Renal cortex interstitium (tissue), 11 donors: Measurements from ENCODE around the gene ATP5F1E. TPM values are rescaled to one million over a fixed set of nuclear protein-coding genes. Genes with fewer than 3 reads are reported as not detected.
"Not testable (repeated sequence)": the region's sequence is repeated elsewhere in the genome, so short reads cannot be mapped to it uniquely, and the experiment has no call there.

ENCODE experiments used
- DNase-seq, 11 donors: peaks; one replicate each; pipeline ENCODE4 v3.0.0-alpha.2; 2013; ENCODE audit warnings: low read depth in 9 of 11, low spot score in 4 of 11; ENCODE audit errors: extremely low read depth in 1 of 11
- polyA plus RNA-seq, 3 donors: library from polyadenylated mRNA; unstranded; fragments of 120-200 nt; gene quantifications; one replicate each; pipeline ENCODE4 v1.2.1, GENCODE V29; 2013; ENCODE audit not compliant: insufficient read length in 3 of 3

The ATP5F1E gene
- polyA plus RNA-seq, 3 donors = 170 to 266 (median 207) TPM

DNA sequence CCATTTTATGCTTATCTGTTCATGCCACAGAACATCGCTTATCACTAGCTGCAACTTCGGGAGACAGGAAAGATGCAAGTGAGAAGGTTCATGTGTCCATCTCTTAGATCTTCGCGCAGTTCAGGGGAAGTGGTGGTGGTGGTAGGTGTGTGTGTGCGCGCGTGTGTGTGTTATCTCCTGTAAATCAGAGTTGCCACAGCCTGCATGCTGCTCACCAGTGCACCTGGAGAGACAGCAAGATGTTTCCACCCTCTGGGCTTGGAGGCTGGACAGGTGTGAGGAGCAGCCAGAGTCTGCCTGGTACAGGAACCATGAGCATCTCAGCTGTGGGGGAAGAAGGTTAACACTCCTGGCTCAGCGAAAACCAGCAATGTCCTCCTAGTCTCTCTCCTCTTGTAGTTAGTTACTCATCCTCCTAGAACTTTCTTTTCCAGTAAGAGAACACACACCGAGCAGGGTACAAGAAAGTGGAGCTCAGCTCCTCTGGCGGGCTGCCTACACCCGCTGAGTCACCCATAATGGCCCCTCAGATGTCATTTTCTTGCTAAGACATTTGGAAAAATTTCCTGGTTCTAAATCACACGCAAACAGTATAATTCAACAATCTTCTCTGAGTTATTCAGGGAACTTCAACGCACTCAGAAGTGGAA is 18.1 kb downstream of the ATP5F1E start:
- DNase-seq = no peak

GRCh38 chr20:59013031-59013951 is 18.8 kb downstream of the ATP5F1E start:
- DNase-seq = no peak

DNA sequence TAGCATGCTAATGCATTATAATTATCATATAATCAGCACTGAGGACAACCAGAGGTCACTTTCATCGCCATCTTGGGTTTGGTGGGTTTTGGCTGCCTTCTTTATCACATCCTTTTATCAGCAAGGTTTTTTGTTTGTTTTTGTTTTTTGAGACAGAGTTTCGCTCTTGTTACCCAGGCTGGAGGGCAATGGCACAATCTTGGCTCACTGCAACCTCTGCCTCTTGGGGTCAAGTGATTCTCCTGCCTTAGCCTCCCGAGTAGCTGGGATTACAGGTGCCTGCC is 20.3 kb downstream of the ATP5F1E start:
- DNase-seq = not testable (repeated sequence)

- DNase-seq = peak in 1 of 11 donors; percentile 18
Observed at GRCh38 chr20:59010995-59011873, 20.9 kb downstream of the ATP5F1E start.

GRCh38 chr20:59010321-59010994 is 21.7 kb downstream of the ATP5F1E start:
- DNase-seq = no peak

- no peak for DNase-seq
Observed at GRCh38 chr20:59008715-59009336, 23.3 kb downstream of the ATP5F1E start.

GRCh38 chr20:59007665-59008511 is 24.2 kb downstream of the ATP5F1E start:
- no peak for DNase-seq

DNA sequence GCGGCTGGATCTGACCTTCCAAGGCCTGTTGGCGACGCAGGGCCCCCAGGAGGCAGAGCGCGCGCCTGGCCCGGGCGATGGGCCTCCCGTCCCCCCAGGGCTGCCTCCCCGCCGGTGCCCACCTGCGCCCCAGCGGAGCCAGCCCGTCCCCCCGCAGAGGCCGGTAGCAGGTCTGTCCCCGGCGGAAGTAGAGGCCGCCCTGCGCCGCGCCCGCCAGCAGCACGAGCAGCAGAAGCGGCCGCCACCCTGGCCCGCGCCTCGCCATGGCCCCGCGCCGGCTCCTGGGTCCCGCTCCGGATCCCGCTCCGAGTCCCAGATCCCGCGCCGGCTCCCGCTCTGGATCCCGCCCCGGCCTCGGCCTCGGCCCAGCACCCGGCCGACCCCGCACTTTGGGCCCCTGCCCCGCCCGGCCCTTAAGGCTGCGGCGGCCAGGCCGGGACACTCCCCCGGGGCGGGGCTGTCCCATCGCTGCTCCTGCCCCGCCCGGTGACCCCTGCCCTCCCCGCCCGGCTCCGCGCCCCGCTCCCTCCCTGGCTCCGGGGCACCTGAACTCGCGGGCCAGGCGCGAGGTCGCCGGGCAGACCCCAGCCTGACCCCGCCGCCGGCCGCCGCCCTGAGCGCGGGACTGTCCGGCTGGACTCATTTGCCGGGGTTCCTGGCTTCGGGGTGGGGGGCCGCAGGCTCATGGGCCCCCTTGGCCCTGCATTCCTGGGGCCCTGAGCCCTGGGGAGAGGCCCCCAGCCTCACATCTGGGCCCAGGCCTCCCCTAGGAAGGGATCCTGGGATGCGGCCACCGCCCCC is 25.1 kb downstream of the ATP5F1E start, which contains the start of gene CTSZ:
Gene CTSZ, minus strand, starts transcription at position 391 of the 801 bp plus-strand sequence. Its CDS starts 126 bp downstream, at position 265.
- DNase-seq = peak in 6 of 11 donors; percentile 41 to 55 (median 44)

DNA sequence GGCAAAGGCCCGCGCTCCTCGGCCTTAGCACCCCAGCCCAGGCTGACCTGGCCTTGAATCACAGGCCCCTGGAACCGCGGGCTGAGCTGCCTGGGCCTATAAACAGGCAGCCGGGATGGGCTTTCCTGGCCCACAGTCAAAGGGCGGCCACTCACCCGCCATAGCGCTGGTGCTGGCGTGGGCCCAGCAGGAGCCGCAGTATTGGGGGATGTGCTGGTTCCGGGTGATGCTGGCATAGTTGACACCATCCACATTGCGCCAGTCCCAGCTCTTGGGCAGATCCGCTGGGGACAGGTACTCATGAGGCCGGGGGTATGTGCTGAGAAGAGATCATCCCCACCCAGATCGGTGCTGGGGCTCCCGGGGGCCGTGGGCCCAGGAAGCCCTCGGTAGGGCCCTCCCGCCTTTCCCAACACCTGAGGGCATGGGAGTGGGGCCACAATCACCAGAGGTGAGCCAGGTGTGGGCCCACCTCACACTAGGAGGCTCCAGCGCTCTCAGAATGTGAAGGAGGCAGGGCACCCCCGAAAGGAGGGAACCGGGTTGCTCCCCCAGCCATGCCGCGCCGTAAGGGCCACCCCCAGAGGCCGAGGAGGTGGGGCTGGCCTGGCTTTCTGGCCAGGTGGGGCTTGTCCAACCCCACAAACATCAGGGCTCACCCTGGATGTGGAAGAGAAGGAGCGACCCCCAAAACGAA is 25.8 kb downstream of the ATP5F1E start:
- no peak for DNase-seq

DNA sequence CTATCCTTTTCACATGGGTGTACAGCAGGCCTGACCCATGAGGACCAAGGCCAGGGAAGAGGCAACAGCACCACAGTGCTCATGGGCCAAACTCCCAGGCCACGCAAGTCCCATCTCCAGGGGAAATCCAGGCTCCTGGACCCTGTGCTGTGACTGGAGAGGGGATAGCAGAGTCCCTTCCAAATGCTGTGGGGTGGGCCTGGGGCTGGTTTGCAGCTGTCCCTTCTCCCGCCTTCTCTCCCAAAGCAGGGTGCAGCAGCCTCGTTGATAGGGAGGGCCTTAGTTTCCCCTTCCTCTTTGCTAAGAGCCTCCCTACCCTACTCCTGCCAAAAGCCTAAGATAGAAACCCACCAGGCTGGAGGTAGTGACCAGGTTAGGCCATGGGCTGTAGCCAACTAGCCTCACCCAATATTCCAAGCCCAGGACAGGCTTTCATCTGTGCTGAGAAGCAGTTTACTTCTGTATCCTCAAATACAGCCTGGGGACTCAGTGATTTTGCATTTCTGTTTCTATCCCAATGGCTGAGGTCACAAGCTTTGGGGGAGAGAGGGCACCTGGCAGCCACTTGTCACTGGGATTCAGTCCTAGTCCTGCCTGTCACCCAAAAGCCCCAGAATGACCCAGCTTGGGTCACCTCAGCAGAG is 26.5 kb downstream of the ATP5F1E start:
- no peak for DNase-seq

DNA sequence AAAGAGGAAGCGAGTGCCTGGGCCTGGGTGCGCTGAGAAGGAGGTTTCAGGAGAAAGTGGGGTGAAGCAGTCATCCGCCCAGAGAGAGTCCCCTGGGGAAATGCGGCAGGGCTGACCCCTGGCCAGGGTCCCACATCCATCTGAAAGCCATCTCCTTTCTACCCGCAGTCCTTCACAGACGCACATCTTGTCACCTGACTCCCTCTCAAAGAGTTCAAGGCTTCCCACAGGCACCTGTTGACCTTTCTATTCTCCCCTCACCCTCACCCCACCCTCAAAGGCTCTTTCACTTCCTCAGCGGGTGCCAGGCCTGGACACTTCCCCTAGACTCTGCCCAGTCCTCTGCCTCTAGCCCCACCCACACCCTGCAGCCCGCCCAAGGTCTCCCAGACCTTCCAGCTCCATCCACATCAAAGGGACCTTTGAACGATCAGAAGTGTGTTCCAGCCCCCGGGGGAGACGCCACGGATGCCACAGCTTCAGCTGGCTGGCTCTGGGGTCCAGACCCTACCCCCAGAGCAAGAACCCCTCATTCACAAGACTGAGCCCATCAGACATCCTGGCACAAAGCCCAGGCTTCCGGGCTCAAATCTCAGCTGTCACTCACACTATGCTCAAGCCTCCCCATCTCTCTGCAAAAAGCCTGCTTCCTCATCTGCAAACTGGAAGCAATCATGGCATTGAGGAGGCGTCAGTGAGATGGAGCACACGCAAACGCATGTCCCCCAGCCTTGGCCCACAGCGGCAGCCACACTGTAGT is 27.2 kb downstream of the ATP5F1E start:
- DNase-seq = no peak

DNA sequence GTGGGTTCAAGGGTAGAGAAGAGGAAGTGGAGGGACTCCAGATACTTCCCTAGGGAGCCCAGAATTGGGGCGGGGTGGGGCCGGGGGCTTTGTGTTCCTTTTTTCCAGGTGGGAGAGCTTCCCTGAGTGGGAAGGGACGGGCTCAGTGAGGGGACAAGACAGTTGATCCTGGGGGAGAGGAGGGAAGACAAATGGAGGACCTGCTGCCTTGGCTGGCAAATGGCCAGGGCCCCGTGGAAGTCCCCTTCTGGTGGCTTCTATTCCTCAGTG is 27.7 kb downstream of the ATP5F1E start:
- DNase-seq = no peak

- no peak for DNase-seq
Observed at GRCh38 chr20:59003836-59004492, 28.2 kb downstream of the ATP5F1E start.

- DNase-seq = no peak
Observed at GRCh38 chr20:59002874-59003399, 29.2 kb downstream of the ATP5F1E start.

GRCh38 chr20:59002388-59002787 is 29.7 kb downstream of the ATP5F1E start:
- DNase-seq = no peak
